ENCODE data around the gene SETBP1.

The SETBP1 gene

GRCh38 chr18:44742718-44743311, 62.1 kb downstream of the SETBP1 start:
- H3K4me2 ChIP-seq (ENCODE audit: low read length) = peak overlapping the region; percentile 57
- H3K4me3 ChIP-seq (ENCODE audit: low read length) = peak overlapping the region; percentile 38
- peaks cover 2% of the 10 kb centered on the region; the same call in 1 of the 2 replicates for H3K36me3 ChIP-seq (ENCODE audit: control insufficient read depth, low read length)
- TF ChIP-seq EZH2phosphoT487 (IDR thresholded peaks at IDR 0.05; ENCODE audit: borderline replicate concordance, low read length) (no peak), CTCF (IDR thresholded peaks at IDR 0.05; ENCODE audit: low read depth, low read length, poor library complexity, severe bottlenecking) (no peak)
- H3K9me3 ChIP-seq (ENCODE audit: control insufficient read depth, insufficient read depth, low read length) = no peaks in the 10 kb centered on the region
- no peak overlapping the region for H3K27ac ChIP-seq (ENCODE audit: low read depth, low read length)
- H3K27me3 ChIP-seq (ENCODE audit: control insufficient read depth, low read length) = no peaks in the 10 kb centered on the region
- no peaks in the 10 kb centered on the region for H3K9me2 ChIP-seq (replicated peaks; ENCODE audit: control insufficient read depth, low read length)
- no peaks in the 10 kb centered on the region for H4K20me1 ChIP-seq (ENCODE audit: control insufficient read depth, insufficient read depth, low read depth, low read length)
- H3K4me1 ChIP-seq (ENCODE audit: control insufficient read depth, low read length) = peaks cover 45% of the 10 kb centered on the region
- no peaks in the 10 kb centered on the region for H3F3A ChIP-seq (ENCODE audit: control insufficient read depth, insufficient read depth)
- peaks cover 19% of the 10 kb centered on the region for H3K79me2 ChIP-seq (ENCODE audit: control insufficient read depth, low read length)

- no peaks in the 10 kb centered on the region for H3K9me2 ChIP-seq (replicated peaks; ENCODE audit: control insufficient read depth, low read length)
- TF ChIP-seq EZH2phosphoT487 (IDR thresholded peaks at IDR 0.05; ENCODE audit: borderline replicate concordance, low read length) = no peak
- TF ChIP-seq CTCF (IDR thresholded peaks at IDR 0.05; ENCODE audit: low read depth, low read length, poor library complexity, severe bottlenecking) = no peak
- peaks cover 16% of the 10 kb centered on the region for H3K79me2 ChIP-seq (ENCODE audit: control insufficient read depth, low read length)
- H3K27ac ChIP-seq (ENCODE audit: low read depth, low read length) = no peak overlapping the region
- peaks cover 45% of the 10 kb centered on the region for H3K4me1 ChIP-seq (ENCODE audit: control insufficient read depth, low read length)
- no peaks in the 10 kb centered on the region for H3K27me3 ChIP-seq (ENCODE audit: control insufficient read depth, low read length)
- peak overlapping the region; percentile 57; the same call in 1 of the 2 replicates for H3K4me2 ChIP-seq (ENCODE audit: low read length)
- no peaks in the 10 kb centered on the region for H3F3A ChIP-seq (ENCODE audit: control insufficient read depth, insufficient read depth)
- no peaks in the 10 kb centered on the region for H3K9me3 ChIP-seq (ENCODE audit: control insufficient read depth, insufficient read depth, low read length)
- no peak overlapping the region for H3K4me3 ChIP-seq (ENCODE audit: low read length)
- peaks cover 2% of the 10 kb centered on the region; the same call in 1 of the 2 replicates for H3K36me3 ChIP-seq (ENCODE audit: control insufficient read depth, low read length)
- H4K20me1 ChIP-seq (ENCODE audit: control insufficient read depth, insufficient read depth, low read depth, low read length) = no peaks in the 10 kb centered on the region
Observed at GRCh38 chr18:44743631-44744030, 62.9 kb downstream of the SETBP1 start.

- Histone ChIP-seq H3K9me2 (replicated peaks; ENCODE audit: control insufficient read depth, low read length) (no peaks in the 10 kb centered on the region), H3K27me3 (ENCODE audit: control insufficient read depth, low read length) (no peaks in the 10 kb centered on the region), H3K27ac (ENCODE audit: low read depth, low read length) (no peak overlapping the region)
Observed at GRCh38 chr18:44744161-44745121, 63.8 kb downstream of the SETBP1 start.

More at GRCh38 chr18:44744161-44745121, 63.8 kb downstream of the SETBP1 start:
- TF ChIP-seq EZH2phosphoT487 (IDR thresholded peaks at IDR 0.05; ENCODE audit: borderline replicate concordance, low read length) (no peak), CTCF (IDR thresholded peaks at IDR 0.05; ENCODE audit: low read depth, low read length, poor library complexity, severe bottlenecking) (no peak)
- H4K20me1 ChIP-seq (ENCODE audit: control insufficient read depth, insufficient read depth, low read depth, low read length) = no peaks in the 10 kb centered on the region
- peaks cover 16% of the 10 kb centered on the region for H3K79me2 ChIP-seq (ENCODE audit: control insufficient read depth, low read length)
- H3F3A ChIP-seq (ENCODE audit: control insufficient read depth, insufficient read depth) = no peaks in the 10 kb centered on the region
- H3K4me1 ChIP-seq (ENCODE audit: control insufficient read depth, low read length) = peaks cover 45% of the 10 kb centered on the region
- H3K9me3 ChIP-seq (ENCODE audit: control insufficient read depth, insufficient read depth, low read length) = no peaks in the 10 kb centered on the region
- H3K36me3 ChIP-seq (ENCODE audit: control insufficient read depth, low read length) = peaks cover 2% of the 10 kb centered on the region; the same call in 1 of the 2 replicates
- no peak overlapping the region for H3K4me2 ChIP-seq (ENCODE audit: low read length)
- H3K4me3 ChIP-seq (ENCODE audit: low read length) = no peak overlapping the region
